Epithelial cell of proximal tubule (primary cell): Measurements from ENCODE around the gene PDGFD. TPM values are rescaled to one million over a fixed set of nuclear protein-coding genes. Genes with fewer than 3 reads are reported as not detected.

Experiments used
- DNase-seq: peaks from one replicate; pipeline ENCODE4 v3.0.0-alpha.2; 2011; ENCODE audit warnings: low read depth
- H3K4me3 ChIP-seq: 2 replicates; pipeline ENCODE4 v1.5.1; 2011; ENCODE audit warnings: low read depth, mild to moderate bottlenecking, low read length
- total RNA-seq: library from RNA; depleted of rRNA; stranded (reverse); fragments of >200 nt; gene quantifications from 2 replicates; pipeline ENCODE4 v1.2.3, GENCODE V29; 2015
- TF ChIP-seq, protein P1 (sequence below): conservative IDR thresholded peaks from 2 replicates; pipeline ENCODE4 v1.5.1; 2012; ENCODE audit warnings: low read depth, mild to moderate bottlenecking, low read length

PDGFD gene
- total RNA-seq, 1 donor from 2014 or later, result 3.4 TPM

DNA sequence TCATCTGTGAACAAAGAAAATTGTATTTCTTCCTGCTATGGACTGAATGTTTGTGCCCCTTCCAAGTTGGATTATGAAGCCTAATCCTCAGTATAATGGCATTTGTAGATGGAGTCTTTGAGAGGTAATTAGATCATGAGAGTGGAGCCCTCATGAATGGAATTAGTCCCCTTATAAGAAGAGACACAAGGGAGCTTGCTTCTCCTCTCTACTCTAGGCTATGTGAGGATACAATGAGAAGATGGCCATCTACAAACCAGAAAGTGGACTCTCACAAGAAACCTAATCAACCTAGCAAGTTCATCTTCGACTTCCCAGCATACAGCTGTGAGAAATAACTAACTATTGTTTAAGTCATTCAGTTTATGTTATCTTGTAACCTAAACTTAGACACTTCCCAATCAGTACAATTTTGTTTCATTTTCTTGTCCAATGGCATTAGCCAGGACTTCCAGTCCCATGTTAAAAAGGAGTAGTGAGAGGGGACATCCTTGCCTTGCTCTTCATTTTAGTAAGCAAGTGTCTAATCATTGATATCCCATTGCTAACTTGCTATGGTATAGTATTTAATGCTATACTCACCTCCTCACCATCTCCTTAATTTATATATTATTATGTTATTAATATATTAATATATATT is 45.7 kb downstream of the PDGFD start:
- TF ChIP-seq, protein P1, sequence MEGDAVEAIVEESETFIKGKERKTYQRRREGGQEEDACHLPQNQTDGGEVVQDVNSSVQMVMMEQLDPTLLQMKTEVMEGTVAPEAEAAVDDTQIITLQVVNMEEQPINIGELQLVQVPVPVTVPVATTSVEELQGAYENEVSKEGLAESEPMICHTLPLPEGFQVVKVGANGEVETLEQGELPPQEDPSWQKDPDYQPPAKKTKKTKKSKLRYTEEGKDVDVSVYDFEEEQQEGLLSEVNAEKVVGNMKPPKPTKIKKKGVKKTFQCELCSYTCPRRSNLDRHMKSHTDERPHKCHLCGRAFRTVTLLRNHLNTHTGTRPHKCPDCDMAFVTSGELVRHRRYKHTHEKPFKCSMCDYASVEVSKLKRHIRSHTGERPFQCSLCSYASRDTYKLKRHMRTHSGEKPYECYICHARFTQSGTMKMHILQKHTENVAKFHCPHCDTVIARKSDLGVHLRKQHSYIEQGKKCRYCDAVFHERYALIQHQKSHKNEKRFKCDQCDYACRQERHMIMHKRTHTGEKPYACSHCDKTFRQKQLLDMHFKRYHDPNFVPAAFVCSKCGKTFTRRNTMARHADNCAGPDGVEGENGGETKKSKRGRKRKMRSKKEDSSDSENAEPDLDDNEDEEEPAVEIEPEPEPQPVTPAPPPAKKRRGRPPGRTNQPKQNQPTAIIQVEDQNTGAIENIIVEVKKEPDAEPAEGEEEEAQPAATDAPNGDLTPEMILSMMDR, result no peak
- no peak overlapping the region for H3K4me3 ChIP-seq
- DNase-seq, result no peak

DNA sequence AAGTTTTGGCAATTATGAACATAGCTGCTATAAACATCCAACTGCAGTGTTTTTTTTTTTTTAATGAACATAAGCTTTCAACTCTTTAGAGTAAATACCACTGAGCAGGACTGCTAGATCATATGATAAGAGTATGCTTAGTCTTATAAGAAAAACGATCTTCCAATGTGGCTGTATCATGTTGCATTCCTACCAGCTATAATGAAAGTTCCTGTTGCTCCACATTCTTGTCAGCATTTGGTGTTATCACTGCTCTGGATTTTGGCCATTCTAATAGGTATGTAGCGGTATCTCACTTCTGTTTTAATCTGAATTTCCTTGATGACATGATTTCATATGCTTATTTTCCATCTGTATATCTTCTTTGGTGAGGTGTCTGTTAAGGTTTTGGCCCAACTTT is 50.4 kb downstream of the PDGFD start:
- TF ChIP-seq, protein P1, result no peak
- no peak overlapping the region for H3K4me3 ChIP-seq
- DNase-seq, result no peak

DNA sequence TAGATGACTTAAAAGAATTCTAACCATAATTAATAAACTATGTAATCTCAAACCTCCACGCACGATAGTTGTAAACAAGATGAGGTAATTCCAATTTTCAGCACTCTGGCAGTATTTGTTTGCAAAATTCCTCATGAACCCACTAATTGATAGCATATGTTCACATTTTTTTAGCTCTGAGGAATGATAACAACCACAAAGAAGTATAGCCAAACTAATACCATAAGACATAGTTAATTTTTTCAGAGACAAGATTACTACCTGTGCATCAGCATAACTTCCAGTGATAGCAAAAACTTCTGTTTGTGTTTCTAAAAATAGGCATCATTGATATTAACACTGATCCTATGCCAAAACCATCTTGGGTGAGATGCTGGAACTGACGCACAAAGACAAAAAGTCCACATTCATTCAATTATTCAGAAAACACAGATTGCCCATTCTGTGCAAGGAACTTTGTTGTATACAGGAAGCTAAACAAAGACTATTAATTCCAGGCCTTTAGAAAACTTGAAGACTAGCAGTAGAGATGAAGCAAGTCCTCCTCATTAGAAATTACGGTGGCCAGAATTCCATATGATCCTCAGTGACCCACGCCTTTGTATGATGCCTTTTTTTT is 57.7 kb downstream of the PDGFD start:
- TF ChIP-seq, protein P1, result no peak
- H3K4me3 ChIP-seq, result no peak overlapping the region
- no peak for DNase-seq

DNA sequence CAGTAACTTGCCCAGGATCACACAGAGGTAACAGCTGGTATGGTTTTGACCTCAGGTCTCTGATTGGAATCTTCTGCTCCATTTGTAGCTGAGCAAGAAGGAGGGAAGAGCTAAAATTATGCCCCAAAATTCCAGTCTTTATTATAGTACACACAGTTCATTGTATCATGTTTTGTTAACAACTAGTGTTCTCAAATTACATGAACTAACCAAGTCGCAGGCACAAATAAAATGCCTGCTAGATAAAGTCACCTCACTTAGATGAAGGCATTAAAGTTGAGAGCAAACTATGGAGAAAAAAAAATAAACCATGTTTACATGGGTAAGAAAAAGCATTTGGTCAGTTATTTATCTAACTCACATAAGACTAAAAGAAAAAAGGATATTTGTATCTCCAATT is 58.8 kb downstream of the PDGFD start:
- TF ChIP-seq, protein P1, result no peak
- no peak overlapping the region for H3K4me3 ChIP-seq
- DNase-seq, result no peak

DNA sequence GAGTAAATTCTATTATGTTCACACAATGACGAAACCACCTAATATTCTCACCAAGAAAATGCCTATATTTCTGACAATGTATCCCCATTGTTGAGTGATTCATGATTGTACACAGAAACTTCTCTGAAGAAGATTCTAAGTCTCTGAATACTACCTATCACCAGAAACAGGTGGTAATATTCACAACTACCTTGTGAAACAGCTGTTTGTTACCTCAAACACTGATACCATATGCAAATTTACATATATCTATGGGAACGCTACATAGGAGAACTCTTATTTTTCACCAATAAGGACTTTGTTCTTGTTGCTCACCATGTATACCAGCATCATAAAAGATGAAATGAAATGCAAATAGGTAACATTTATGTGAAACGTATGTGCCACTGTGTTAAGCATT is 59.3 kb downstream of the PDGFD start:
- DNase-seq, result no peak
- no peak overlapping the region for H3K4me3 ChIP-seq
- TF ChIP-seq, protein P1, result no peak

DNA sequence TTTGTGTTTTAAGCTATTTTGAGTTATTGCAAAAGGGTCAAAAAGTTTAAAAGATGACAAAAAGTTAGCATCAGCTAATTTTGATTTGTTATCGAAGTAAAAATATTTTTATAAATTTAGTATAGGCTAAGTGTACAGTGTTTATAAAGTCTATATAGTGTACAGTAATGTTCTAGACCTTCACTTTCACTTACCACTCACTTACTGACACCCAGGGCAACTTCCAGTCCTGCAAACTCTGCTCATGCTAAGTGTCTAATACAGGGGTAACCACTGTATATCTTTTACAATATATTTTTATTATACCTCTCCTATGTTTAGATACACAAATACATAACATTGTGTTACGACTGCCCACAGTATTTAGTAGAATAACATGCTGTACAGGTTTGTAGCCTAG is 59.7 kb downstream of the PDGFD start:
- TF ChIP-seq, protein P1, result no peak
- no peak overlapping the region for H3K4me3 ChIP-seq
- DNase-seq, result no peak

DNA sequence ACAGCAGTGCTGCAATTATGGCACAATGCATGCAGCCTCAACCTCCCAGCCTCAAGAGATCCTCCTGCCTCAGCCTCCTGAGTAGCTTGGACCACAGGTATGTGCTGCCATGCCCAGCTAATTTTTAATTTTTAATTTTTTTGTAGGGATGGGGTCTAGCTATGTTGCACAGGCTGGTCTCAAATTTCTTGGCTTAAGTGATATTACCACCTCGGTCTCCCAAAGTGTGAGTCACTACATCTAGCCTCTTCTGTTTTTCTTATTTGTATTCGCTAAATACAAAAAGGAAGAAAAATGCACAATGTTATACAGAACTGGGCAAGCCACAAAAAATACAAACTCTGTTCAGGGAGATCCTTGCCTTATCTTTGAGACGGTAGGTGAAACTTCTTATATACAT is 65.4 kb downstream of the PDGFD start:
- DNase-seq, result no peak
- TF ChIP-seq, protein P1, result no peak
- no peak overlapping the region for H3K4me3 ChIP-seq
